GM12878 (cell line): ENCODE measurements around the gene EXOC3L4. TPM values are rescaled to one million over a fixed set of nuclear protein-coding genes. Genes with fewer than 3 reads are reported as not detected.

ENCODE experiments used
- ATAC-seq: fragments of 200-7000 bp; cut with Tn5 transposase; 3 replicates; pipeline ENCODE4 v1.9.1; 2020; ENCODE audit warnings: mild to moderate bottlenecking, moderate library complexity
- BruUV-seq: library from RNA; stranded (reverse); fragments of 400-500 nt; replicated peaks from 2 replicates; lab custom pipeline; 2021; lab: Mats Ljungman, UMichigan
- CTCF ChIA-PET: fragments of 300-600 bp; sonication (Branson Sonifier 250); formaldehyde crosslinking; extraction: SDS; loops from one replicate; lab custom pipeline; 2021; ENCODE audit warnings: inconsistent platforms; lab: Yijun Ruan, JAX
- POLR2A ChIA-PET: fragments of 350-600 bp; formaldehyde crosslinking; extraction: SDS; loops from one replicate; lab custom pipeline; 2021; ENCODE audit warnings: inconsistent platforms; lab: Charles Lee
- RAD21 ChIA-PET: fragments of 300-600 bp; sonication (Branson Sonifier 250); formaldehyde crosslinking; loops from one replicate; lab custom pipeline; 2023; ENCODE audit warnings: antibody characterized with exemption; ENCODE audit not compliant: unreplicated experiment; lab: Charles Lee
- SMC1A ChIA-PET: fragments of 300-600 bp; sonication (Branson Sonifier 250); formaldehyde crosslinking; loops from one replicate; lab custom pipeline; 2023; ENCODE audit not compliant: unreplicated experiment, uncharacterized antibody; lab: Charles Lee
- DNase-seq: peaks from one replicate; pipeline ENCODE4 v3.0.0-alpha.2; 2011; ENCODE audit warnings: low read depth, low spot score
- FAIRE-seq: peaks from 3 replicates; lab custom pipeline; 2011; peaks lifted over from hg19 to GRCh38; lab: Jason Lieb, UNC
- H2AFZ ChIP-seq: 2 replicates; pipeline ENCODE4 v1.6.0; 2011; ENCODE audit warnings: low read depth, low read length, control low read depth; ENCODE audit not compliant: control insufficient read depth
- H3K27ac ChIP-seq: 2 replicates; pipeline ENCODE4 v1.5.1; 2011; ENCODE audit warnings: control low read depth; ENCODE audit not compliant: control insufficient read depth, insufficient read depth
- H3K27me3 ChIP-seq, 2 experiments: replicated peaks in 1 of 2; 2 replicates each; pipeline versions ENCODE4 v1.6.0 to v1.6.1; 2011; ENCODE audit warnings: low read length in 1 of 2; ENCODE audit not compliant: control insufficient read depth in 2 of 2, insufficient read depth in 2 of 2
- H3K36me3 ChIP-seq, 2 experiments: 2 replicates each; pipeline ENCODE4 v1.5.1; 2011; ENCODE audit warnings: low read length in 1 of 2; ENCODE audit not compliant: control insufficient read depth in 2 of 2, insufficient read depth in 2 of 2
- H3K4me1 ChIP-seq: 2 replicates; pipeline ENCODE4 v1.6.1; 2011; ENCODE audit warnings: mild to moderate bottlenecking, low read length, moderate library complexity, mixed read lengths; ENCODE audit not compliant: control insufficient read depth, insufficient read depth
- H3K4me2 ChIP-seq: 2 replicates; pipeline ENCODE4 v1.6.0; 2011; ENCODE audit warnings: control low read depth; ENCODE audit not compliant: control insufficient read depth, insufficient read depth
- H3K4me3 ChIP-seq: fragments of 200-600 bp; sonication (generic); 2 replicates; pipeline ENCODE4 v1.5.1; 2016
- H3K79me2 ChIP-seq: 2 replicates; pipeline ENCODE4 v1.6.0; 2011; ENCODE audit warnings: low read length; ENCODE audit not compliant: control insufficient read depth, insufficient read depth
- H3K9ac ChIP-seq: 2 replicates; pipeline ENCODE4 v1.8.0; 2011; ENCODE audit warnings: low read length, control low read depth, mixed read lengths; ENCODE audit not compliant: control insufficient read depth, insufficient read depth
- H3K9me3 ChIP-seq: replicated peaks from 3 replicates; pipeline ENCODE4 v1.5.1; 2011; ENCODE audit warnings: mild to moderate bottlenecking, low read length; ENCODE audit not compliant: control insufficient read depth, insufficient read depth
- H4K20me1 ChIP-seq: 2 replicates; pipeline ENCODE4 v1.6.0; 2011; ENCODE audit not compliant: control insufficient read depth, insufficient read depth
- BMI1 ChIP-seq: fragments of 450-650 bp; IDR thresholded peaks from 2 replicates; pipeline ENCODE4 v1.6.1; 2016; ENCODE audit warnings: mild to moderate bottlenecking, moderate library complexity, borderline replicate concordance
- GATAD2B ChIP-seq: fragments of 450-650 bp; conservative IDR thresholded peaks from 2 replicates; pipeline ENCODE4 v1.6.1; 2017; ENCODE audit warnings: low read depth, mild to moderate bottlenecking, moderate library complexity
- IRF4 ChIP-seq: IDR thresholded peaks from 2 replicates; pipeline ENCODE4 v1.6.1; 2011; ENCODE audit warnings: low read depth, low read length
- MLLT1 ChIP-seq: fragments of 450-650 bp; IDR thresholded peaks from 2 replicates; pipeline ENCODE4 v1.6.1; 2016; ENCODE audit warnings: mild to moderate bottlenecking
- RCOR1 ChIP-seq: conservative IDR thresholded peaks from 2 replicates; pipeline ENCODE4 v1.6.1; 2012; ENCODE audit warnings: low read depth, low read length, improper control_type of control experiment
- SMAD1 ChIP-seq: fragments of 450-650 bp; IDR thresholded peaks from 2 replicates; pipeline ENCODE4 v1.6.1; 2018; ENCODE audit warnings: mild to moderate bottlenecking, low read depth; ENCODE audit not compliant: partially characterized antibody
- YY1 ChIP-seq: IDR thresholded peaks from 2 replicates; pipeline ENCODE4 v1.6.1; 2011; ENCODE audit warnings: low read depth, mild to moderate bottlenecking, low read length
- ZNF384 ChIP-seq: IDR thresholded peaks from 2 replicates; pipeline ENCODE4 v1.6.1; 2012; ENCODE audit warnings: low read depth, mild to moderate bottlenecking, low read length, improper control_type of control experiment, borderline replicate concordance
- WGBS: methylation state at CpG from one replicate; pipeline ENCODE4 v1.1.6; 2016; ENCODE audit warnings: low lambda C conversion rate; ENCODE audit not compliant: insufficient replicate concordance, insufficient coverage; ENCODE audit errors: missing lambda C conversion rate; 5-methylcytosine and 5-hydroxymethylcytosine counted together
- in situ Hi-C: fragments of 300-500 bp; cut with MboI; formaldehyde crosslinking; loops from 9 replicates; pipeline ENCODE4 v1.14.3; 2018; ENCODE audit warnings: mixed read lengths
- intact Hi-C: fragments of 100-400 bp; cut with micrococcal nuclease; formaldehyde crosslinking; loops from one replicate; pipeline ENCODE4 v1.14.2; 2022; ENCODE audit not compliant: unreplicated experiment
- polyA plus RNA-seq, 11 experiments: library from polyadenylated mRNA; depleted of rRNA in 4 of 11; unstranded in 6 of 11; stranded (reverse) in 5 of 11; fragments of >200 nt; fragmentation: Nextera tagmentation in 4 of 11; fragmentation: Illumina TruSeq in 1 of 11; extraction: Ambion mirVana in 4 of 11; extraction: Trizol in 1 of 11; gene quantifications; 1 replicate in 1 of 11; 2 replicates in 10 of 11; pipeline versions ENCODE4 v1.2.1 to v1.2.3, GENCODE V29; 2011 to 2016; ENCODE audit warnings: inconsistent platforms in 2 of 11, missing spikeins in 2 of 11, low read depth in 1 of 11
- total RNA-seq, 4 experiments: library from RNA; depleted of rRNA in 3 of 4; stranded (reverse); fragments of >200 nt in 3 of 4; fragmentation: Illumina TruSeq in 1 of 4; extraction: Trizol in 1 of 4; gene quantifications; 2 replicates each; pipeline versions ENCODE4 v1.2.1 to v1.2.3, GENCODE V29; 2013 to 2021

The EXOC3L4 gene
- total and polyA plus RNA-seq, 10 of the 15 experiments (the other 5 are each of a cell fraction or from before 2014, with no cell fraction given): not detected

GRCh38 chr14:103110681-103111231 lies 16.2 kb downstream of the EXOC3L4 start:
- RAD21 ChIA-PET: interaction anchor here (1.6 to 4.2 kb wide), 2 partner anchors 15 to 30 kb away, joined by 3 to 40 read pairs; no protein-coding TSS in a partner anchor
- WGBS: 11% methylated on average over 14 of the region's 14 CpGs
- DNase-seq: no peak
- POLR2A ChIA-PET: interaction anchor here (0.5 to 0.8 kb wide), 3 partner anchors 9 to 223 kb away, joined by 3 to 6 read pairs (median 4); partner anchors contain the start of gene EIF5
- FAIRE-seq: no peak
- Histone ChIP-seq H3K4me3 (no peak overlapping the region), H3K27me3 (no peaks in the 10 kb centered on the region), H3K9ac (peak overlapping the region; percentile 32; the same call in 1 of the 2 replicates), H3K36me3 (no peaks in the 10 kb centered on the region), H3K4me2 (peak overlapping the region; percentile 54; the same call in 1 of the 2 replicates), H3K9me3 (no peaks in the 10 kb centered on the region), H4K20me1 (no peaks in the 10 kb centered on the region), H3K27ac (peak overlapping the region; percentile 79), H3K4me1 (peaks cover 73% of the 10 kb centered on the region), H2AFZ (no peak overlapping the region), H3K79me2 (no peaks in the 10 kb centered on the region)
- SMC1A ChIA-PET: interaction anchor here (4.9 kb wide), 1 partner anchor 30 kb away, joined by 22 read pairs; no protein-coding TSS in a partner anchor
- CTCF ChIA-PET: interaction anchor here (1.2 to 4.1 kb wide), 2 partner anchors 30 to 31 kb away, joined by 4 to 32 read pairs; no protein-coding TSS in a partner anchor
- in situ Hi-C loops: no loop called here
- no TSS peak for BruUV-seq
- intact Hi-C loops: no loop called here
- peak; percentile 6 for ATAC-seq
- TF ChIP-seq YY1 (0 out of 2 replicates have a peak, but pooled peaks have one; percentile 26), IRF4 (no peak), RCOR1 (0 out of 2 replicates have a peak, but pooled peaks have one; percentile 17), GATAD2B (no peak), MLLT1 (no peak), SMAD1 (no peak), BMI1 (no peak), ZNF384 (no peak)
- TF ChIP-seq, all 136 proteins: peak for 2
